ENCODE results near the gene CLIC5. TPM values are rescaled to one million over a fixed set of nuclear protein-coding genes. Genes with fewer than 3 reads are reported as not detected.

Gene CLIC5
- polyA plus RNA-seq, 1 experiment, result not detected

- TF ChIP-seq CTCF (IDR thresholded peaks at IDR 0.05; ENCODE audit: low read depth, low read length), result no peak
- H3K27me3 ChIP-seq (ENCODE audit: control insufficient read depth, insufficient read depth, low read length), result peaks cover 2% of the 10 kb centered on the region
- H3K27ac ChIP-seq (ENCODE audit: low read depth, low read length), result no peak overlapping the region
- no peak for DNase-seq (ENCODE audit: low read depth, low spot score)
- 0 out of 2 replicates have a peak, but pooled peaks cover 2% of the 10 kb centered on the region for H3K9me3 ChIP-seq (ENCODE audit: control insufficient read depth, insufficient read depth, low read length)
- ChIA-PET POLR2A (no interaction called here), CTCF (no interaction called here)
- no peak overlapping the region for H3K4me3 ChIP-seq (ENCODE audit: low read depth, low read length)
Observed at GRCh38 chr6:45971287-45971686, 44.4 kb downstream of the CLIC5 start.

GRCh38 chr6:45970326-45970725, 45.3 kb downstream of the CLIC5 start:
- POLR2A ChIA-PET, result no interaction called here
- H3K27ac ChIP-seq (ENCODE audit: low read depth, low read length), result no peak overlapping the region
- H3K27me3 ChIP-seq (ENCODE audit: control insufficient read depth, insufficient read depth, low read length), result peaks cover 2% of the 10 kb centered on the region
- no peak for DNase-seq (ENCODE audit: low read depth, low spot score)
- no peak for TF ChIP-seq CTCF (IDR thresholded peaks at IDR 0.05; ENCODE audit: low read depth, low read length)
- H3K4me3 ChIP-seq (ENCODE audit: low read depth, low read length), result no peak overlapping the region
- 0 out of 2 replicates have a peak, but pooled peaks cover 2% of the 10 kb centered on the region for H3K9me3 ChIP-seq (ENCODE audit: control insufficient read depth, insufficient read depth, low read length)
- CTCF ChIA-PET, result interaction anchor here (1.0 kb wide), 1 partner anchor 120 kb away, joined by 3 read pairs; no protein-coding TSS in a partner anchor

- H3K9me3 ChIP-seq (ENCODE audit: control insufficient read depth, insufficient read depth, low read length), result no peaks in the 10 kb centered on the region
- DNase-seq (ENCODE audit: low read depth, low spot score), result no peak
- no peak overlapping the region for H3K4me3 ChIP-seq (ENCODE audit: low read depth, low read length)
- no peak overlapping the region for H3K27ac ChIP-seq (ENCODE audit: low read depth, low read length)
- ChIA-PET CTCF (interaction anchor here (1.0 kb wide), 1 partner anchor 120 kb away, joined by 3 read pairs; no protein-coding TSS in a partner anchor), POLR2A (no interaction called here)
- H3K27me3 ChIP-seq (ENCODE audit: control insufficient read depth, insufficient read depth, low read length), result peaks cover 2% of the 10 kb centered on the region
- TF ChIP-seq CTCF (IDR thresholded peaks at IDR 0.05; ENCODE audit: low read depth, low read length), result no peak
Observed at GRCh38 chr6:45969883-45970282, 45.8 kb downstream of the CLIC5 start.

- Histone ChIP-seq H3K9me3 (ENCODE audit: control insufficient read depth, insufficient read depth, low read length) (no peaks in the 10 kb centered on the region; the same call in 1 of the 2 replicates), H3K4me3 (ENCODE audit: low read depth, low read length) (no peak overlapping the region), H3K27me3 (ENCODE audit: control insufficient read depth, insufficient read depth, low read length) (peaks cover 2% of the 10 kb centered on the region), H3K27ac (ENCODE audit: low read depth, low read length) (no peak overlapping the region)
- no peak for TF ChIP-seq CTCF (IDR thresholded peaks at IDR 0.05; ENCODE audit: low read depth, low read length)
- ChIA-PET CTCF (interaction anchor here (1.2 kb wide), 1 partner anchor 38 kb away, joined by 3 read pairs; no protein-coding TSS in a partner anchor), POLR2A (no interaction called here)
- DNase-seq (ENCODE audit: low read depth, low spot score), result no peak
Observed at GRCh38 chr6:45969026-45969425, 46.6 kb downstream of the CLIC5 start.

- TF ChIP-seq CTCF (IDR thresholded peaks at IDR 0.05; ENCODE audit: low read depth, low read length), result no peak
- CTCF ChIA-PET, result no interaction called here
- H3K27me3 ChIP-seq (ENCODE audit: control insufficient read depth, insufficient read depth, low read length), result peaks cover 2% of the 10 kb centered on the region
- POLR2A ChIA-PET, result no interaction called here
- no peak overlapping the region for H3K4me3 ChIP-seq (ENCODE audit: low read depth, low read length)
- H3K9me3 ChIP-seq (ENCODE audit: control insufficient read depth, insufficient read depth, low read length), result no peaks in the 10 kb centered on the region; the same call in 1 of the 2 replicates
- H3K27ac ChIP-seq (ENCODE audit: low read depth, low read length), result no peak overlapping the region
- DNase-seq (ENCODE audit: low read depth, low spot score), result no peak
Observed at GRCh38 chr6:45967363-45967762, 48.3 kb downstream of the CLIC5 start.

Measured in AG04450 (cell line).